Measurements from ENCODE around the gene ATOH7.
"Not testable (repeated sequence)": the region's sequence is repeated elsewhere in the genome, so short reads cannot be mapped to it uniquely, and the experiment has no call there.

Gene ATOH7

GRCh38 chr10:68249297-68249696, 17.4 kb upstream of the ATOH7 start:
- Mint-ChIP-seq H3K9me3 (no peaks in the 10 kb centered on the region), H3K4me3 (no peak overlapping the region), H3K27ac (no peak overlapping the region), H3K27me3 (no peaks in the 10 kb centered on the region), H3K4me1 (ENCODE audit: low read depth) (peaks cover 5% of the 10 kb centered on the region), H3K36me3 (ENCODE audit: low read depth) (no peaks in the 10 kb centered on the region)
- no peak for DNase-seq

GRCh38 chr10:68247931-68248330, 16.0 kb upstream of the ATOH7 start:
- no peaks in the 10 kb centered on the region for H3K27me3 Mint-ChIP-seq
- no peak for DNase-seq
- H3K4me1 Mint-ChIP-seq (ENCODE audit: low read depth): peaks cover 5% of the 10 kb centered on the region
- H3K9me3 Mint-ChIP-seq: no peaks in the 10 kb centered on the region
- H3K4me3 Mint-ChIP-seq: no peak overlapping the region
- H3K36me3 Mint-ChIP-seq (ENCODE audit: low read depth): no peaks in the 10 kb centered on the region
- H3K27ac Mint-ChIP-seq: no peak overlapping the region

DNA sequence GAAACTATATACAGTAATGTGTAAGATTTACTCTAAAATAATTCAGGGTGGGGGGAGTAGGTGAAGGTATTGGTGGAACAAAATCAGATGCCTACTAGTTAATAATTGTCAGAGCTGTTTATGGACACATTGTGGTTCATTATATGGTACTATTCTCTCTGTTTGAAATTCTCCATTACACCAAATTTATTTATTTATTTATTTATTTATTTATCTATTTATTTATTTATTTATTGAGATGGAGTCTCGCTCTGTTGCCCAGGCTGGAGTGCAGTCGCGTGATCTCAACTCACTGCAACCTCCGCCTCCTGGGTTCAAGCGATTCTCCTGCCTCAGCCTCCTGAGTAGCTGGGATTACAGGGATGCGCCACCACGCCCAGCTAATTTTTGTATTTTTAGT, 14.5 kb upstream of the ATOH7 start:
- not testable (repeated sequence) for H3K9me3 Mint-ChIP-seq; DNase-seq; H3K4me1 Mint-ChIP-seq (ENCODE audit: low read depth); H3K27ac Mint-ChIP-seq; H3K4me3 Mint-ChIP-seq; H3K27me3 Mint-ChIP-seq; H3K36me3 Mint-ChIP-seq (ENCODE audit: low read depth)

GRCh38 chr10:68242051-68242450, 10.1 kb upstream of the ATOH7 start:
- H3K9me3 Mint-ChIP-seq: no peaks in the 10 kb centered on the region
- no peak overlapping the region for H3K27ac Mint-ChIP-seq
- no peaks in the 10 kb centered on the region for H3K36me3 Mint-ChIP-seq (ENCODE audit: low read depth)
- no peaks in the 10 kb centered on the region for H3K27me3 Mint-ChIP-seq
- no peak for DNase-seq
- no peak overlapping the region for H3K4me3 Mint-ChIP-seq
- H3K4me1 Mint-ChIP-seq (ENCODE audit: low read depth): no peaks in the 10 kb centered on the region

DNA sequence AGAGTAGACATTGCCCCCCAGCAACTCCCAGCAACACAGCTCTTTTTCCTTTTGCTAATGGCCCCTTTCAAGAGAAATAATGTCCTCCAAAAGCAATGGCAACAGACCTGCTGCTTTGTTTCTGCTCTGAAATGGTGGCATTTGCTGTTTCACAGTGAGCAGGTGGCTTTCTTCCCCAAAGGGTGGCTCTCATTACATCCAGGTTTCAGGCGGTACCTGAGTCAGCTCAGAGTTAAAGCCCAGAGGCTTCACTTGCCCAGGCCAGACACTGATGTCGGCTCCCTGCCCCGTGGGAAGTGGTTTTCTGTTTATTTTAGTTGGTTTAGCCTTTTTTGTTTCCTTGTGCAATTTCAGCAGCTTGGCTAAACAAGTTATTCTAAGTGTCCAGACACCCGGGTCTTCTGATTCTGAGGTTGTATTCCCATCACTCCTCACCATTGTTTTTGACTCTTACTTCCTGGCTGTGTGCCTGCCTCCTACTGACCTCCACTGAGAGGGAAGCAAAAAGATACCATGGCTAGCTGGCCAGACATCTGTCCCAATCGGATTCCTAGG, 7.8 kb upstream of the ATOH7 start:
- no peaks in the 10 kb centered on the region for H3K36me3 Mint-ChIP-seq (ENCODE audit: low read depth)
- H3K4me3 Mint-ChIP-seq: no peak overlapping the region
- peaks cover 2% of the 10 kb centered on the region for H3K27me3 Mint-ChIP-seq
- no peaks in the 10 kb centered on the region for H3K9me3 Mint-ChIP-seq
- DNase-seq: no peak
- no peak overlapping the region for H3K27ac Mint-ChIP-seq
- no peaks in the 10 kb centered on the region for H3K4me1 Mint-ChIP-seq (ENCODE audit: low read depth)

GRCh38 chr10:68239069-68239468, 7.2 kb upstream of the ATOH7 start:
- no peak for DNase-seq
- H3K27me3 Mint-ChIP-seq: peaks cover 2% of the 10 kb centered on the region
- no peak overlapping the region for H3K27ac Mint-ChIP-seq
- no peak overlapping the region for H3K4me3 Mint-ChIP-seq
- no peaks in the 10 kb centered on the region for H3K9me3 Mint-ChIP-seq
- no peaks in the 10 kb centered on the region for H3K36me3 Mint-ChIP-seq (ENCODE audit: low read depth)
- H3K4me1 Mint-ChIP-seq (ENCODE audit: low read depth): no peaks in the 10 kb centered on the region

DNA sequence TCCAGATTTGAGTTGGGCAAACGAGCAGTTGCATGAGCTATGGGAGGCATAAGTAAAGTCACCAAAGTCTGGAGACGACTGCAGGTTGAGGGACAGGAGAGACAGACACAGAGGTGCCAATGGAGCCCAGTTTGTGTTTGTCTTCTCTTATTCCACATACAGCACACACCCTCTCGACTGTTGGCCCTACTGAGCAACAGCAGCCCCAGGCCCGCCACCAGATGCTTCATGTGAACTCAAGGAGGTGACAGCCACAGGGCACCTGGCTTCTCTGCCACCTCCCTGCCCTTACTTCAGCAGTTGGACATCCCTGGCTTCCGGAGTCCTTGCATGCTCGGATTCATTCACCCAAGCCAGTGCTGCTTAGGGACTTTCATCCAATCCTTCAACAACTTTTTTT, 6.5 kb upstream of the ATOH7 start:
- no peaks in the 10 kb centered on the region for H3K36me3 Mint-ChIP-seq (ENCODE audit: low read depth)
- H3K27me3 Mint-ChIP-seq: peaks cover 8% of the 10 kb centered on the region
- H3K4me3 Mint-ChIP-seq: no peak overlapping the region
- no peaks in the 10 kb centered on the region for H3K4me1 Mint-ChIP-seq (ENCODE audit: low read depth)
- H3K9me3 Mint-ChIP-seq: no peaks in the 10 kb centered on the region
- no peak overlapping the region for H3K27ac Mint-ChIP-seq
- no peak for DNase-seq

DNA sequence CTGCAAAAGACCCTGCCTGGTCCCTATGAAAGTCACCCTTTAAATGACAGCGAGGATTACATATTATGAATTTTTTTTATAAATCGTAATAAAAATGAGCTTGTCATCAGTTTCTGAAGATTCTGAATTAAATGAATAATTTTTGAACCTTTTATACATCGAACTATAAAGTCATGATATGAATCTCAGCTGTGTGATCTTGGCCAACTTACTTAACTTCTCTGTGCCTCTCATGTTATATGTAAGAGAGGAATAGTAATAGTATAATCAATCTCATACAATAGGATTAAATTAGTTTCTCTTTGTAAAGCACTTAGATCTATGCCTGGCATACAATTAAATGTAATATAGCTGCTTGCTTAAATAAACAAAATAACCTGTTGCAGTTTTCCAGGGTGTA, 5.3 kb upstream of the ATOH7 start:
- no peak for DNase-seq
- Mint-ChIP-seq H3K27ac (no peak overlapping the region), H3K4me3 (no peak overlapping the region), H3K36me3 (ENCODE audit: low read depth) (no peaks in the 10 kb centered on the region), H3K9me3 (no peaks in the 10 kb centered on the region), H3K27me3 (peaks cover 17% of the 10 kb centered on the region), H3K4me1 (ENCODE audit: low read depth) (no peaks in the 10 kb centered on the region)

GRCh38 chr10:68235581-68235980, 3.7 kb upstream of the ATOH7 start:
- H3K27ac Mint-ChIP-seq: no peak overlapping the region
- no peaks in the 10 kb centered on the region for H3K9me3 Mint-ChIP-seq
- no peak for DNase-seq
- peaks cover 11% of the 10 kb centered on the region for H3K4me1 Mint-ChIP-seq (ENCODE audit: low read depth)
- H3K36me3 Mint-ChIP-seq (ENCODE audit: low read depth): no peaks in the 10 kb centered on the region
- no peak overlapping the region for H3K4me3 Mint-ChIP-seq
- H3K27me3 Mint-ChIP-seq: peaks cover 30% of the 10 kb centered on the region

DNA sequence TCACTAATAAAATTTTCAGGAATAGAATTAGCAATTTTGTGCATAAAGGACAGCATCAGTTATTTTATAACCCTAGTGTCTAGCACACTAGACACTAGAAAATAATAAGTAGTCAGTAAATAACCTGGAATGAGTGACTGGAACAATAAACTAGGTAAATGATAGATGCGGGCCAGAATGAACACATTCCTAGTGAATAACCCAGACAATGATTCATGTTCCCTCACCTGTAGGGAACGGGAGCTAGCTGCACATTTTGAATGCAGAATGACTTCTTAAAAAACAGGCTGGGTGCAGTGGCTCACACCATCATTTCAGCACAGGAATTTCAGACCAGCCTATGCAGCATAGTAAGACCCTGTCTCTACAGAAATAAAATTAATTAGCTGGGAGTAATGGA, 3.2 kb upstream of the ATOH7 start:
- no peak overlapping the region for H3K4me3 Mint-ChIP-seq
- H3K4me1 Mint-ChIP-seq (ENCODE audit: low read depth): peaks cover 11% of the 10 kb centered on the region
- H3K27ac Mint-ChIP-seq: no peak overlapping the region
- H3K36me3 Mint-ChIP-seq (ENCODE audit: low read depth): no peaks in the 10 kb centered on the region
- peaks cover 32% of the 10 kb centered on the region for H3K27me3 Mint-ChIP-seq
- no peak for DNase-seq
- no peaks in the 10 kb centered on the region for H3K9me3 Mint-ChIP-seq

GRCh38 chr10:68233046-68233445, 1.1 kb upstream of the ATOH7 start:
- Mint-ChIP-seq H3K4me1 (ENCODE audit: low read depth) (peaks cover 11% of the 10 kb centered on the region), H3K27me3 (peaks cover 48% of the 10 kb centered on the region), H3K4me3 (no peak overlapping the region), H3K36me3 (ENCODE audit: low read depth) (no peaks in the 10 kb centered on the region), H3K9me3 (no peaks in the 10 kb centered on the region), H3K27ac (no peak overlapping the region)
- no peak for DNase-seq

DNA sequence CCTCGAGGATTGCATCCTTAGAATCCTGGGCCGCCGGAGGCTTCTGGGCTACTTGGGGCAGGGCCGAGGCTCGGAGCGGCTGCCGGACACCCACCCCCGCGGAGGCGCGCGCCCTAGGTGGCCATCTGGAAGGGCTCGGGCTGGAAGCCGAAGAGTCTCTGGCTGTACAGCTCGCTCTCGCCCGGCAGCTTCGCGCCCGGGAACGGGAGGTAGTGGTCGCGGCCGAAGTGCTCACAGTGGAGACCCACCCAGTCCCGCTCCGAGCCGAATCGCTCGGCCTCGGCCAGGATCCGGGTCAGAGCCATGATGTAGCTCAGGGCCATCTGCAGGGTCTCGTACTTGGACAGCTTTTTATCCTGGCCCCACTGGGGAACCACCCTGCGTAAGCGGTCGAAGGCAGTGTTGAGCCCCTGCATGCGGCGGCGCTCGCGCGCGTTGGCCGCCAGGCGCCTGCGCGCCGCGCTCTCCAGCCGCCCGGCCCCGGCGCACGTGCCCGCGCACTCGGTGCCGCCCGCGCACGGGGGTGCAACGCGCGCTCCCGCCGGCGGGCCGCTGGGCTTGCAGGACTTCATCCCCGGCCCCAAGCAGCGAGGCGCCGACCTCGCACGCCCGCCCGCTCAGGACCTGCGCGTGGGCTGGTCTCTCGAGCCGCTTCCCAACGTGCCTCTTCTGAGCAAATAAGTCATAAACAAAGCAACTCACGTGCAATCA, 652 bp downstream of the ATOH7 start:
- peak; percentile 71 for DNase-seq
- Mint-ChIP-seq H3K4me1 (ENCODE audit: low read depth) (peaks cover 11% of the 10 kb centered on the region), H3K9me3 (no peaks in the 10 kb centered on the region), H3K4me3 (peak overlapping the region; percentile 72), H3K36me3 (ENCODE audit: low read depth) (no peaks in the 10 kb centered on the region), H3K27me3 (peaks cover 48% of the 10 kb centered on the region), H3K27ac (no peak overlapping the region)

DNA sequence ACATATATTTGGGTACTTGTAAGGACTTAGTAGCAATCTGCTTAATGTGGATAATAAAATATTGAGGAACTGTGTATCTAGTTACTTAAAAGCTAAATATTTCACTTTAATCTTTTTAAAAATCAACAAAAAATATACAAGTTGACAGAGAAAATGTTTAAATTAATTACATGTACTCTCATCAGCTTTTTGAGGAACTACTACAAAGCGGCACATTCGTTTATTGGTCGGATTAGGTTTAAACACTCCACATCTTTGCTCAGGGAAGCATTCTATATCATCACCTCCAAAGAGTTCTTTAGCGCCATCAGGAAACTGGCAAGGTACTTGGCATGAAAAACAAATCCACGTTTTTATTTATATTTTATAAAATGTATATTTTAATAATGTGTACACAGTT, 1.6 kb downstream of the ATOH7 start:
- peak overlapping the region; percentile 72 for H3K4me3 Mint-ChIP-seq
- H3K36me3 Mint-ChIP-seq (ENCODE audit: low read depth): no peaks in the 10 kb centered on the region
- H3K27me3 Mint-ChIP-seq: peaks cover 48% of the 10 kb centered on the region
- no peaks in the 10 kb centered on the region for H3K9me3 Mint-ChIP-seq
- H3K27ac Mint-ChIP-seq: no peak overlapping the region
- DNase-seq: no peak
- peaks cover 11% of the 10 kb centered on the region for H3K4me1 Mint-ChIP-seq (ENCODE audit: low read depth)

DNA sequence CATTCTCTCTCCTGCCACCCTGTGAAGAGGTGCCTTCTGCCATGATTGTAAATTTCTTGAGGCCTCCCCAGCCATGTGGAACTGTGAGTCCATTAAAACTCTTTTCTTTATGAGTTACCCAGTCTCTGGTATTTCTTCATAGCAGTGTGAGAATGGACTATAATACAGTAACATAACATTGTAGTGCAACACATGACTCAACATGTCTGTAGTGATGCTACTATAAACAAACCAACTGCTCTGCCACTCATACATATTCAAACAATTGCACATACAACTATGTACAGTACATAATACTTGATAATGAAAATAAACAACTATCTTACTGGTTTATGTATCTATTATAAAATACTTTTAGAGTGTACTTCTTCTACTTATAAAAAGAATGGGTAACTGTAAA, 7.1 kb downstream of the ATOH7 start:
- Mint-ChIP-seq H3K27me3 (peaks cover 16% of the 10 kb centered on the region), H3K9me3 (no peaks in the 10 kb centered on the region), H3K4me1 (ENCODE audit: low read depth) (no peaks in the 10 kb centered on the region), H3K27ac (no peak overlapping the region), H3K4me3 (no peak overlapping the region), H3K36me3 (ENCODE audit: low read depth) (no peaks in the 10 kb centered on the region)
- no peak for DNase-seq

- DNase-seq: no peak
- Mint-ChIP-seq H3K4me1 (ENCODE audit: low read depth) (no peaks in the 10 kb centered on the region), H3K4me3 (no peak overlapping the region), H3K27me3 (peaks cover 5% of the 10 kb centered on the region), H3K27ac (no peak overlapping the region), H3K9me3 (no peaks in the 10 kb centered on the region), H3K36me3 (ENCODE audit: low read depth) (no peaks in the 10 kb centered on the region)
Observed at GRCh38 chr10:68223535-68224165, 8.3 kb downstream of the ATOH7 start.
